NT2/D1 (cell line): ENCODE data around the gene CCL11.

Source experiments
- SUZ12 ChIP-seq: IDR thresholded peaks from 2 replicates; pipeline ENCODE4 v1.6.1; 2011; ENCODE audit not compliant: insufficient read length, insufficient read depth; ENCODE audit errors: extremely low read depth
- YY1 ChIP-seq: IDR thresholded peaks from 2 replicates; pipeline ENCODE4 v1.6.1; 2011; ENCODE audit not compliant: insufficient read length, insufficient read depth

GRCh38 chr17:34252095-34252443, 33.5 kb upstream of the CCL11 start:
- no peak for TF ChIP-seq SUZ12
- no peak for TF ChIP-seq YY1
